Fibroblast of the aortic adventitia (primary cell): ENCODE results near the gene SLC25A21. TPM values are rescaled to one million over a fixed set of nuclear protein-coding genes. Genes with fewer than 3 reads are reported as not detected.
"Not testable (repeated sequence)": the region's sequence is repeated elsewhere in the genome, so short reads cannot be mapped to it uniquely, and the experiment has no call there.

ENCODE experiments used
- DNase-seq: peaks from one replicate; pipeline ENCODE4 v3.0.0-alpha.2; 2010; ENCODE audit warnings: low read depth
- H3K4me3 ChIP-seq: 2 replicates; pipeline ENCODE4 v1.5.1; 2011; ENCODE audit warnings: low read depth, mild to moderate bottlenecking, control low read depth, low read length, moderate library complexity
- total RNA-seq: library from RNA; depleted of rRNA; stranded (reverse); fragments of >200 nt; gene quantifications from 2 replicates; pipeline ENCODE4 v1.2.3, GENCODE V29; 2012; ENCODE audit warnings: low replicate concordance
- TF ChIP-seq, protein P1 (sequence below): IDR thresholded peaks from 2 replicates; pipeline ENCODE4 v1.5.1; 2011; ENCODE audit warnings: mild to moderate bottlenecking, low read length, control low read depth, inconsistent platforms; ENCODE audit not compliant: insufficient read depth

The SLC25A21 gene
- total RNA-seq, 1 donor, result 1.2 TPM

DNA sequence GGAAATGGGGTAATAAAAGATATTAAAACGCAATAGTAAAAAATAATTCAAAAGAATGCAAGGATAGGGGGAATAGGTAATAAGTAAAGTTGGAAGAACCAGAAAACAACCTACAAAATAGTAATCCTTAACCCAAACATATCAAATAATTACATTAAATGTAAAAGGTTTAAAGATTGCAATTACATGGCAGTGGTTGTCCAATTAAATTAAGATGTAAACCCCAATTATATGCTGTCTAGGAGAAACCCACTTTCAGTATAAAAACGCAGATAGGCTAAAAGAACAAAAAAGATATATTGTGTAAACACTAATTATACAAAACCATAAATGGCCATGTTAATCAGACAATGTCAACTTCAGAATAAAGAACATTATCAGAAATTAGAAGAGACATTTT is 247.3 kb downstream of the SLC25A21 start:
- H3K4me3 ChIP-seq, result no peak overlapping the region
- TF ChIP-seq, protein P1, sequence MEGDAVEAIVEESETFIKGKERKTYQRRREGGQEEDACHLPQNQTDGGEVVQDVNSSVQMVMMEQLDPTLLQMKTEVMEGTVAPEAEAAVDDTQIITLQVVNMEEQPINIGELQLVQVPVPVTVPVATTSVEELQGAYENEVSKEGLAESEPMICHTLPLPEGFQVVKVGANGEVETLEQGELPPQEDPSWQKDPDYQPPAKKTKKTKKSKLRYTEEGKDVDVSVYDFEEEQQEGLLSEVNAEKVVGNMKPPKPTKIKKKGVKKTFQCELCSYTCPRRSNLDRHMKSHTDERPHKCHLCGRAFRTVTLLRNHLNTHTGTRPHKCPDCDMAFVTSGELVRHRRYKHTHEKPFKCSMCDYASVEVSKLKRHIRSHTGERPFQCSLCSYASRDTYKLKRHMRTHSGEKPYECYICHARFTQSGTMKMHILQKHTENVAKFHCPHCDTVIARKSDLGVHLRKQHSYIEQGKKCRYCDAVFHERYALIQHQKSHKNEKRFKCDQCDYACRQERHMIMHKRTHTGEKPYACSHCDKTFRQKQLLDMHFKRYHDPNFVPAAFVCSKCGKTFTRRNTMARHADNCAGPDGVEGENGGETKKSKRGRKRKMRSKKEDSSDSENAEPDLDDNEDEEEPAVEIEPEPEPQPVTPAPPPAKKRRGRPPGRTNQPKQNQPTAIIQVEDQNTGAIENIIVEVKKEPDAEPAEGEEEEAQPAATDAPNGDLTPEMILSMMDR, result no peak
- DNase-seq, result no peak

DNA sequence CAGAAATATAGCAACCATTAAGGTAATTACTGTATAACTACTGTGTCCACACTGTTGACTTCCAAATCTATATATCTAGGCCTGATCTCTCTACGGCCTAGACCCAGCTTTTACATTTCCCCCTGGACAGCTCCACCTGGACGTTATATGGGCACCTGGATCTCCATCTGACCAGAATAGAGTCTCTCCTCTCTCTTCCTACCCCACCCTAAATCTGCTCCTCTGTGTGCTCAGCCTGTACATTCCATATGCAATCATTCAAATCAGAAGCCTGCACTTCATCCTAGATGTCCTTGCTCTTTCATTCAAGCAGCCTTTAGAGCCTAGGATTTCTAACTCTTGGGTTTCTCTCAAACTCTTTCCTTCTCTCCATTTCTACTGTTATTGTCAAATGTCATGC is 255.7 kb downstream of the SLC25A21 start:
- TF ChIP-seq, protein P1, result no peak
- no peak for DNase-seq
- no peak overlapping the region for H3K4me3 ChIP-seq

DNA sequence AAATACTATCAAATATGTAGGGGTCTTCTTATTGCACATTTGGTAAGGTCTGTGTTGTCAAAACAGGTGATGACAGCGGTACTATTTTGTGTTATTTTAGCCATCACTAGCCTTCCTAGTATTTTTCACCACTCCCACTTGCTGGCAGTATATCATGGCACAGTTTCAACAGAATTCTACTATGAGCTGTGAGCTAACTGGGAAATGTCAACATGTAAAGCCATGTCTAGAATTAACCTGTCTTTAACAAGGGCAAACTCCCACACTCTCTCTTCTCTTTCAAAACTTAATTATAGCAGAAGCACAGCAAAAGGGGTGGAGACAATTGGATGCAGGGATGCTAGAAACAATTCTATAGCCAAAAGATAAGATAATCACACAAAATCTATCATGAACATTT is 257.3 kb downstream of the SLC25A21 start:
- DNase-seq, result no peak
- TF ChIP-seq, protein P1, result no peak
- H3K4me3 ChIP-seq, result no peak overlapping the region

DNA sequence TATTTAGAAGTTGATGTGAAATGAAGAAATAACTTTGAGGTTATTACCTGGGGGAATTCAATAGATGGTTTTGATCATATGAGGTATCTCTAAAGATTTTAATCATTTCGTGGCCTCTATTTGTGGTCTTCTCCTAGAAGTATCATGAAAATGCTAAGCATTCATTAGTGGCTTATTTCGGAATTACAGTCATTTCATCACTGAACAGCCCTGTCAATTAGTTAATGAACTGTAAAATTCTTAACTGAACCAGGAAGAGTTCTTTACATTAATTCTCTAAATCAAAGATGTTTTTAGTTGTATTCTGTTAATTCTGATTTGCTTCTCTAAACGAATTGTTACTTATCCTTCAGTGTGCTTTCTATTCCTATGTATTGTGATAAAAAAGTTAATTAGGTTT is 261.8 kb downstream of the SLC25A21 start:
- no peak overlapping the region for H3K4me3 ChIP-seq
- TF ChIP-seq, protein P1, result no peak
- DNase-seq, result no peak

DNA sequence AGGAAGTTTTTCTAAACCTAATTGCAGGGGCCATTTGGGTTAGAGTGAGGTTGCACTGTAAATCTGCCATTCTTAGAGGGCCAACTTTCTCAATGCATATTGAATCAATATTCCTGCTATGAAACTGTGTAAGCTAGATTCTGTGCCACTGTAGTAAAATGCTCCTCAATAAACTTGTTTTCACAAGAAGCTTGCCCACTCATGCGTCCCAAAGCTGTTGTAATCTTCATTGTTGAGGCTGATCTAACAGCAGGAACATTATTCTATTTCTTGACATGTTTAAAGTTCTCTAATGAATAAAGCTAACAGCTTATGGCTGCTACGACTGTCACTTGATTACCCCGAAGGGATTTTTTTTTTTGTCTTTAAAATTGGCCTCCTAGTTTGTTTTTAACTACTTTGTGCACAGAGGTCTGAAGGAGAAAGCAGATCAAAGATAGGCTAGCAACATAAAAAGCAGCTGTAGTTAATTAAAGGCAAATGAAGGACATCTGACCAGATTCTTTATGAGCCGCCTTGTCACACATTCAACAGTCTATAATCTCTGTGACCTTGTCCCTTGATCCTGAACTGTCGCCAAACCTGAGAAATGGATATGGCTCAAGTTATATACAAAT is 267.0 kb downstream of the SLC25A21 start:
- H3K4me3 ChIP-seq, result no peak overlapping the region
- TF ChIP-seq, protein P1, result no peak
- DNase-seq, result no peak

DNA sequence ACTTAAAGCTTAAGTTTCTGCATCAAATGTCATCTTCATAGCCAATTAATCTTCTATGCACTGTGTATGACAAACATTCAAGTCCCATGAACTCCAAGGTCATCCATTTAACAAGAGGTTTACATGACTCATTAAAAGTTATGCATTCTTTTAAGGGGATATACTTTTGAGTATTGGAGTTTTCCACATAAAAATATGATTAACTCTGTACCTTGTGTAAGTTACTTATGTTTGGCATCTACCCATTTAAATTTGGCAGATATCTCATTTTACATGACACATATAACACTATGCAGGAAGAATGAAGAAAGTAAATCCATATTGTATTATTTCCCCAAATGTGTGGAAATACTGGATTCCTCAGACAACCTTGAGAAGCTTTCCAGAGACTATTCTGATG is 270.5 kb downstream of the SLC25A21 start:
- peak; percentile 1 for DNase-seq
- TF ChIP-seq, protein P1, result no peak
- H3K4me3 ChIP-seq, result no peak overlapping the region

DNA sequence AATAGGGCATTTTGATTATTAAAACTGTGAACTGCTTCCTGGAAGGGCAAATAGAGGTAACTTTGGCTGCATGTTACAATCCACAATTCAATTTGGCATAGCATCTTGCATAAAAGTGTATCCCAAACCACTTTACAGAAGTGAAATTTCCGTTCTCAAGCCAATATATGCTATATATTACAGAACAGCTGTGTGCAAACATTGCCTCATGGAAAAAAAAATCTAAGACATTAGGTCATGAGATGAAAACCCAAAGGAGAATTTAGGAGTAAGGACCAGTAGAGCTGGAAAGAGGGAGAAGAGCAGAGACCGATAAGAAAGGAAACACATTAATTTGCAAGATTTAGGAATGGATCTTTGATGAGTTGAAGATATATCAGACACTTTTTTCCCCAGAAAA is 271.6 kb downstream of the SLC25A21 start:
- DNase-seq, result no peak
- TF ChIP-seq, protein P1, result no peak
- no peak overlapping the region for H3K4me3 ChIP-seq

DNA sequence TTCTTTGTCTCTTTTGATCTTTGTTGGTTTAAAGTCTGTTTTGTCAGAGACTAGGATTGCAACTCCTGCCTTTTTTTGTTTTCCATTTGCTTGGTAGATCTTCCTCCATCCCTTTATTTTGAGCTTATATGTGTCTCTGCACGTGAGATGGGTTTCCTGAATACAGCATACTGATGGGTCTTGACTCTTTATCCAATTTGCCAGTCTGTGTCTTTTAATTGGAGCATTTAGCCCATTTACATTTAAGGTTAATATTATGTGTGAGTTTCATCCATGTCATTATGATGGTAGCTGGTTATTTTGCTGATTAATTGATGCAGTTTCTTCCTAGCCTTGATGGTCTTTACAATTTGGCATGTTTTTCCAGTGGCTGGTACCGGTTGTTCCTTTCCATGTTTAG is 276.1 kb downstream of the SLC25A21 start:
- not testable (repeated sequence) for H3K4me3 ChIP-seq, DNase-seq
